A673 (cell line): ENCODE measurements around the gene KIF17. TPM values are rescaled to one million over a fixed set of nuclear protein-coding genes. Genes with fewer than 3 reads are reported as not detected.

ENCODE experiments used
- BruUV-seq: library from RNA; stranded (reverse); fragments of 400-500 nt; replicated peaks from 2 replicates; lab custom pipeline; 2021; lab: Mats Ljungman, UMichigan
- CTCF ChIA-PET: fragments of 300-600 bp; sonication (Branson Sonifier 250); formaldehyde crosslinking; loops from one replicate; lab custom pipeline; 2022; ENCODE audit warnings: antibody characterized with exemption; lab: Charles Lee
- POLR2A ChIA-PET: fragments of 300-600 bp; sonication (Branson Sonifier 250); formaldehyde crosslinking; loops from one replicate; lab custom pipeline; 2022; ENCODE audit warnings: antibody characterized with exemption; ENCODE audit not compliant: low non-redundant PET; lab: Charles Lee
- DNase-seq: peaks from one replicate; pipeline ENCODE4 v3.0.0-alpha.2; 2015; ENCODE audit warnings: low spot score
- H3K27ac ChIP-seq: fragments of 200-600 bp; sonication (generic); 2 replicates; pipeline ENCODE4 v1.5.1; 2016; ENCODE audit warnings: mixed run types, low read depth, mild to moderate bottlenecking, mixed read lengths, antibody characterized with exemption, low read length; ENCODE audit not compliant: poor library complexity, severe bottlenecking
- H3K27me3 ChIP-seq: fragments of 200-600 bp; sonication (generic); replicated peaks from 2 replicates; pipeline ENCODE4 v1.6.1; 2017; ENCODE audit warnings: mixed run types, low read depth, mild to moderate bottlenecking, mixed read lengths, antibody characterized with exemption, low read length; ENCODE audit not compliant: insufficient read depth, poor library complexity
- H3K36me3 ChIP-seq: fragments of 200-600 bp; sonication (generic); 2 replicates; pipeline ENCODE4 v1.6.1; 2016; ENCODE audit warnings: mixed run types, mild to moderate bottlenecking, mixed read lengths, antibody characterized with exemption, low read length; ENCODE audit not compliant: insufficient read depth, poor library complexity, severe bottlenecking
- H3K4me1 ChIP-seq: fragments of 200-600 bp; sonication (generic); 2 replicates; pipeline ENCODE4 v1.6.1; 2017; ENCODE audit warnings: mixed run types, mild to moderate bottlenecking, mixed read lengths, antibody characterized with exemption, low read length; ENCODE audit not compliant: insufficient read depth, poor library complexity, severe bottlenecking
- H3K4me3 ChIP-seq: fragments of 200-600 bp; sonication (generic); 2 replicates; pipeline ENCODE4 v1.5.1; 2016; ENCODE audit warnings: low read depth, mixed run types, mild to moderate bottlenecking, mixed read lengths, low read length; ENCODE audit not compliant: poor library complexity, severe bottlenecking
- H3K9me3 ChIP-seq: fragments of 200-600 bp; sonication (generic); 2 replicates; pipeline ENCODE4 v1.6.1; 2016; ENCODE audit warnings: mixed run types, low read depth, mild to moderate bottlenecking, mixed read lengths, antibody characterized with exemption, low read length; ENCODE audit not compliant: poor library complexity, severe bottlenecking
- CTCF ChIP-seq: fragments of 300-800, 200-600 bp; sonication (generic); conservative IDR thresholded peaks from 2 replicates; pipeline ENCODE4 v1.5.1; 2017; ENCODE audit warnings: low read depth, mild to moderate bottlenecking, antibody characterized with exemption, low read length, moderate library complexity, mixed read lengths
- EZH2 ChIP-seq: fragments of 200-600 bp; sonication (generic); IDR thresholded peaks from 2 replicates; pipeline ENCODE4 v1.6.1; 2017; ENCODE audit warnings: borderline replicate concordance, low read depth, mild to moderate bottlenecking, mixed read lengths, antibody characterized with exemption, low read length; ENCODE audit not compliant: poor library complexity, severe bottlenecking
- intact Hi-C: fragments of 100-400 bp; cut with micrococcal nuclease; formaldehyde crosslinking; loops from one replicate; pipeline ENCODE4 v1.10.0; 2022; ENCODE audit not compliant: unreplicated experiment
- total RNA-seq: library from RNA; stranded (reverse); gene quantifications from 2 replicates; pipeline ENCODE4 v1.2.3, GENCODE V29; 2021

KIF17 gene
- total RNA-seq, 1 experiment from 2014 or later: 0.71 TPM

GRCh38 chr1:20619999-20620398 lies 97.8 kb downstream of the KIF17 start:
- CTCF ChIA-PET: interaction anchor here (0.6 kb wide), 1 partner anchor 54 kb away, joined by 7 read pairs; no protein-coding TSS in a partner anchor
- POLR2A ChIA-PET: no interaction called here
- intact Hi-C loops: no loop called here
- TF ChIP-seq EZH2 (no peak), CTCF (no peak)
- Histone ChIP-seq H3K27me3 (no peaks in the 10 kb centered on the region), H3K9me3 (no peaks in the 10 kb centered on the region), H3K4me1 (no peaks in the 10 kb centered on the region), H3K27ac (no peak overlapping the region), H3K36me3 (no peaks in the 10 kb centered on the region), H3K4me3 (no peak overlapping the region)
- no TSS peak for BruUV-seq
- DNase-seq: no peak

GRCh38 chr1:20618550-20618949 lies 99.3 kb downstream of the KIF17 start:
- no peak overlapping the region for H3K27ac ChIP-seq
- no peaks in the 10 kb centered on the region for H3K36me3 ChIP-seq
- intact Hi-C loops: no loop called here
- H3K9me3 ChIP-seq: no peaks in the 10 kb centered on the region
- BruUV-seq: no TSS peak
- no peak for TF ChIP-seq CTCF
- TF ChIP-seq EZH2: no peak
- H3K4me1 ChIP-seq: no peaks in the 10 kb centered on the region
- CTCF ChIA-PET: interaction anchor here (1.3 kb wide), 1 partner anchor 44 kb away, joined by 3 read pairs; no protein-coding TSS in a partner anchor
- no peak for DNase-seq
- no peaks in the 10 kb centered on the region for H3K27me3 ChIP-seq
- H3K4me3 ChIP-seq: no peak overlapping the region
- POLR2A ChIA-PET: no interaction called here

GRCh38 chr1:20616847-20617487 lies 100.8 kb downstream of the KIF17 start:
- no TSS peak for BruUV-seq
- Histone ChIP-seq H3K9me3 (no peaks in the 10 kb centered on the region), H3K4me1 (no peaks in the 10 kb centered on the region), H3K27ac (no peak overlapping the region), H3K27me3 (no peaks in the 10 kb centered on the region), H3K36me3 (no peaks in the 10 kb centered on the region), H3K4me3 (no peak overlapping the region)
- DNase-seq: no peak
- ChIA-PET CTCF (interaction anchor here (1.3 kb wide), 1 partner anchor 42 kb away, joined by 3 read pairs; no protein-coding TSS in a partner anchor), POLR2A (no interaction called here)
- intact Hi-C loops: no loop called here
- no peak for TF ChIP-seq CTCF
- no peak for TF ChIP-seq EZH2
